T-cell (primary cell): ENCODE results near the gene IL1RL1. TPM values are rescaled to one million over a fixed set of nuclear protein-coding genes. Genes with fewer than 3 reads are reported as not detected.

ENCODE experiments used
- ATAC-seq, 4 experiments: fragments of 200-7000 bp in 3 of 4; fragments of 150-1000 bp in 1 of 4; cut with Tn5 transposase; replicated peaks in 1 of 4; 1 replicate in 3 of 4; 2 replicates in 1 of 4; pipeline ENCODE4 v1.10.0; 2021; ENCODE audit warnings: moderate library complexity in 3 of 4, mild to moderate bottlenecking in 2 of 4, moderate number of reproducible peaks in 1 of 4
- CTCF ChIA-PET, 2 donors: fragments of 300-600 bp; sonication (Branson Sonifier 250); formaldehyde crosslinking; loops; one replicate each; lab custom pipeline; 2022; ENCODE audit warnings: antibody characterized with exemption in 2 of 2; lab: Charles Lee
- POLR2A ChIA-PET, 2 donors: fragments of 300-600 bp; sonication (Branson Sonifier 250); formaldehyde crosslinking; loops; one replicate each; lab custom pipeline; 2022; ENCODE audit warnings: antibody characterized with exemption in 2 of 2; lab: Charles Lee
- DNase-seq, 35 experiments: peaks; one replicate each; pipeline versions ENCODE4 v3.0.0 to v3.0.0-alpha.2; 2013 to 2023
- H3K27ac ChIP-seq: one replicate; pipeline ENCODE4 v1.5.1; 2013; ENCODE audit warnings: low read length
- H3K27me3 ChIP-seq, 2 experiments: replicated peaks in 1 of 2; 1 replicate in 1 of 2; 2 replicates in 1 of 2; pipeline versions ENCODE4 v1.6.1 to v1.7.0; 2013; ENCODE audit warnings: low read length in 1 of 2, mixed read lengths in 1 of 2; ENCODE audit not compliant: control insufficient read depth in 2 of 2, insufficient read depth in 2 of 2; ENCODE audit errors: extremely low read depth in 1 of 2
- H3K36me3 ChIP-seq, 2 donors: 1 replicate in 1 of 2; 2 replicates in 1 of 2; pipeline versions ENCODE4 v1.6.1 to v1.7.0; 2013; ENCODE audit warnings: low read length in 1 of 2; ENCODE audit not compliant: control insufficient read depth in 2 of 2, insufficient read depth in 1 of 2; ENCODE audit errors: extremely low read depth in 1 of 2
- H3K4me1 ChIP-seq, 2 experiments: 1 replicate in 1 of 2; 2 replicates in 1 of 2; pipeline versions ENCODE4 v1.6.1 to v1.7.0; 2013; ENCODE audit warnings: low read length in 2 of 2, mixed read lengths in 1 of 2; ENCODE audit not compliant: insufficient read depth in 2 of 2, control insufficient read depth in 1 of 2; ENCODE audit errors: extremely low read depth in 1 of 2
- H3K4me3 ChIP-seq, 2 donors: 1 replicate in 1 of 2; 2 replicates in 1 of 2; pipeline versions ENCODE4 v1.5.1 to v1.7.0; 2013; ENCODE audit warnings: mild to moderate bottlenecking in 2 of 2, low read length in 1 of 2, moderate library complexity in 1 of 2; ENCODE audit not compliant: control insufficient read depth in 1 of 2; ENCODE audit errors: extremely low read depth in 1 of 2
- H3K9me3 ChIP-seq: 2 replicates; pipeline ENCODE4 v1.7.0; 2013
- H3K27ac Mint-ChIP-seq, 2 donors: one replicate each; pipeline ENCODE4 v1.8.0; 2020 to 2021; ENCODE audit warnings: mild to moderate bottlenecking in 2 of 2, mixed read lengths in 2 of 2
- H3K27me3 Mint-ChIP-seq, 2 donors: one replicate each; pipeline ENCODE4 v1.8.0; 2021 to 2022; ENCODE audit warnings: mixed read lengths in 2 of 2
- H3K36me3 Mint-ChIP-seq: one replicate; pipeline ENCODE4 v1.8.0; 2021; ENCODE audit warnings: mixed read lengths
- H3K4me1 Mint-ChIP-seq, 3 donors: one replicate each; pipeline ENCODE4 v1.8.0; 2020 to 2022; ENCODE audit warnings: mixed read lengths in 3 of 3, mild to moderate bottlenecking in 1 of 3
- H3K4me3 Mint-ChIP-seq, 3 donors: one replicate each; pipeline ENCODE4 v1.8.0; 2020 to 2022; ENCODE audit warnings: mild to moderate bottlenecking in 3 of 3, mixed read lengths in 3 of 3, moderate library complexity in 3 of 3
- H3K9me3 Mint-ChIP-seq, 3 donors: one replicate each; pipeline ENCODE4 v1.8.0; 2020 to 2022; ENCODE audit warnings: mixed read lengths in 3 of 3
- WGBS: methylation state at CpG from one replicate; pipeline ENCODE4 v1.1.5; 2013; ENCODE audit warnings: missing lambda C conversion rate; ENCODE audit not compliant: insufficient coverage; 5-methylcytosine and 5-hydroxymethylcytosine counted together
- total RNA-seq, 35 experiments: library from RNA in 6 of 35; stranded (reverse) in 6 of 35; fragments of 120-200 nt in 1 of 35; gene quantifications; one replicate each; pipeline versions ENCODE4 v1.2.1 to v1.2.4 and lab custom pipeline; 2013 to 2026

IL1RL1 gene
- total RNA-seq, 5 donors from 2014 or later (not counting 1 experiment from before 2014, with no cell fraction given): 0.15 to 1.4 (median 0.35) TPM

- no peaks in the 10 kb centered on the region for H3K9me3 Mint-ChIP-seq
- CTCF ChIA-PET: no interaction called here
These were observed 13.5 kb upstream of the IL1RL1 start for GRCh38 chr2:102297891-102298290.

GRCh38 chr2:102301867-102302362, 9.4 kb upstream of the IL1RL1 start:
- Mint-ChIP-seq H3K36me3 (no peaks in the 10 kb centered on the region), H3K27me3 (peaks cover 5 to 8% of the 10 kb centered on the region in 2 donors), H3K4me3 (peak overlapping the region in 1 of 3 donors; percentile 4), H3K27ac (peak overlapping the region in 1 of 2 donors; percentile 6), H3K4me1 (peaks cover 17 to 19% (median 18%) of the 10 kb centered on the region in 3 donors), H3K9me3 (no peaks in the 10 kb centered on the region)
- ATAC-seq: peak; percentile 70 to 96 (median 92)
- Histone ChIP-seq H3K4me1 (peaks cover 0 to 3% of the 10 kb centered on the region in 2 experiments), H3K4me3 (no peak overlapping the region), H3K27ac (no peak overlapping the region), H3K27me3 (no peaks in the 10 kb centered on the region), H3K9me3 (no peaks in the 10 kb centered on the region), H3K36me3 (no peaks in the 10 kb centered on the region)
- peak in 32 of 35 experiments; percentile 9 to 72 (median 32) for DNase-seq
- POLR2A ChIA-PET: interaction anchor here in 1 of 2 donors (0.5 kb wide), 1 partner anchor 56 kb away, joined by 4 read pairs; no protein-coding TSS in a partner anchor
- 6% methylated on average over 2 of the region's 7 CpGs for WGBS
- CTCF ChIA-PET: interaction anchor here (0.6 to 3.4 kb wide), 12 partner anchors 9 to 1241 kb away, joined by 3 to 28 read pairs (median 4); partner anchors contain the start of gene IL1RL1 (in 1 of the 2)

More at GRCh38 chr2:102297891-102298290, 13.5 kb upstream of the IL1RL1 start:
- Mint-ChIP-seq H3K4me3 (no peak overlapping the region), H3K27ac (no peak overlapping the region), H3K4me1 (peaks cover 9 to 16% (median 10%) of the 10 kb centered on the region in 3 donors), H3K36me3 (no peaks in the 10 kb centered on the region), H3K27me3 (no peaks in the 10 kb centered on the region)
- H3K27ac ChIP-seq: no peak overlapping the region
- no peaks in the 10 kb centered on the region for H3K27me3 ChIP-seq
- H3K9me3 ChIP-seq: no peaks in the 10 kb centered on the region
- ATAC-seq (no peak), DNase-seq (no peak)
- no peaks in the 10 kb centered on the region for H3K36me3 ChIP-seq
- peaks cover 0 to 3% of the 10 kb centered on the region in 2 experiments for H3K4me1 ChIP-seq
- WGBS: 88% methylated on average over 3 of the region's 3 CpGs
- POLR2A ChIA-PET: interaction anchor here in 1 of 2 donors (1.0 kb wide), 1 partner anchor 88 kb away, joined by 3 read pairs; no protein-coding TSS in a partner anchor
- no peak overlapping the region for H3K4me3 ChIP-seq

DNA sequence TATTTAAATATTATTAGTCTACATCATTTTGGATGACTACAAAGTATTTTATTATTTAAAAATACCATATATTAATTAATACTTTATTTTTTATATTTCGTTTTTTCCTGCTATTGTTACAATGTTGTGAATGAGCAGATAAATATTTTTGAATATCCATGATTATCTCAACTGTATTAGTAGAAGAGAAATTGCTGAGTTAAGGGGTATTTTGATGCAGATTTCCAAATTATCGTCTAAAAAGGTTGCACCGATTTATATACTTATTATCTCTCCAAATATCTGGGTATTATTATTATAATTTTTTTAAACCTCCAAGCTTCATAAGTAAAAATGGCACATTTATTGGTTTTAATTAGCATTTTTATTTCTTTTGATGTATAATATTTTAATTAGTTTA, 8.9 kb upstream of the IL1RL1 start:
- Mint-ChIP-seq H3K36me3 (no peaks in the 10 kb centered on the region), H3K9me3 (no peaks in the 10 kb centered on the region), H3K27me3 (peaks cover 5 to 8% of the 10 kb centered on the region in 2 donors), H3K4me1 (peaks cover 17 to 19% (median 18%) of the 10 kb centered on the region in 3 donors), H3K4me3 (peak overlapping the region in 1 of 3 donors; percentile 4), H3K27ac (no peak overlapping the region)
- Histone ChIP-seq H3K27ac (no peak overlapping the region), H3K9me3 (no peaks in the 10 kb centered on the region), H3K4me3 (no peak overlapping the region), H3K4me1 (peaks cover 0 to 3% of the 10 kb centered on the region in 2 experiments), H3K27me3 (no peaks in the 10 kb centered on the region), H3K36me3 (no peaks in the 10 kb centered on the region)
- ChIA-PET CTCF (interaction anchor here (0.6 to 3.4 kb wide), 9 partner anchors 9 to 419 kb away, joined by 3 to 28 read pairs (median 4); partner anchors contain the start of gene IL1RL1 (in 1 of the 2)), POLR2A (no interaction called here)
- ATAC-seq: no peak
- no peak for DNase-seq
- WGBS: no CpG with 5 or more reads among the region's 3 CpGs

GRCh38 chr2:102303589-102303988, 7.8 kb upstream of the IL1RL1 start:
- Histone ChIP-seq H3K27ac (no peak overlapping the region), H3K4me1 (peaks cover 0 to 3% of the 10 kb centered on the region in 2 experiments), H3K9me3 (no peaks in the 10 kb centered on the region), H3K4me3 (no peak overlapping the region), H3K36me3 (no peaks in the 10 kb centered on the region), H3K27me3 (no peaks in the 10 kb centered on the region)
- Mint-ChIP-seq H3K27me3 (peaks cover 5 to 8% of the 10 kb centered on the region in 2 donors), H3K9me3 (no peaks in the 10 kb centered on the region), H3K36me3 (no peaks in the 10 kb centered on the region), H3K27ac (no peak overlapping the region), H3K4me1 (peaks cover 17 to 19% (median 18%) of the 10 kb centered on the region in 3 donors), H3K4me3 (no peak overlapping the region)
- ATAC-seq (no peak), DNase-seq (no peak)
- CTCF ChIA-PET: interaction anchor here (0.6 to 3.4 kb wide), 3 partner anchors 10 to 140 kb away, joined by 3 to 28 read pairs (median 4); no protein-coding TSS in a partner anchor
- WGBS: 100% methylated on average over 1 of the region's 3 CpGs
- POLR2A ChIA-PET: no interaction called here

DNA sequence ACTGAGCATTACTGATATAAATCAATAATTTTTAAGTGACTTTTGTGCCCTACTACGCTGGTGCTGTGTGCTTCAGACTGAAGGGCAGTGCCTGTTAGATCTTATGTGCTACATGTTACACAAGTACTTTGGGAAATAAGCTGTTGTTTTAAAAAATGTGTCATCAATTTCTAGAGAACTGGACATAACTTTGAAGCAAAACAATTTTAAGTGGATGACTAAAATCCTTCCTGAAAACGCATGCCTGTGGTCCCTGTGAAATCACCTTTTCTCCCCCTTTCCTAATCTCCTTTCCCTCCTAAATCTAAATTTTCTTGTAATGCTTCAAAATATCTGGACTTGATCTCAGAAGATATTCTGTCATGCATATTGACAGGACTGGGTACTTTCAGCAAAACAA, 7.1 kb upstream of the IL1RL1 start:
- Histone ChIP-seq H3K36me3 (no peaks in the 10 kb centered on the region), H3K27me3 (no peaks in the 10 kb centered on the region), H3K27ac (no peak overlapping the region), H3K4me1 (peaks cover 0 to 3% of the 10 kb centered on the region in 2 experiments), H3K9me3 (no peaks in the 10 kb centered on the region), H3K4me3 (no peak overlapping the region)
- H3K36me3 Mint-ChIP-seq: no peaks in the 10 kb centered on the region
- peaks cover 17 to 19% (median 18%) of the 10 kb centered on the region in 3 donors for H3K4me1 Mint-ChIP-seq
- ATAC-seq (no peak), DNase-seq (no peak)
- H3K4me3 Mint-ChIP-seq: no peak overlapping the region
- ChIA-PET CTCF (interaction anchor here in 1 of 2 donors (1.3 kb wide), 1 partner anchor 139 kb away, joined by 4 read pairs; no protein-coding TSS in a partner anchor), POLR2A (no interaction called here)
- 50% methylated on average over 1 of the region's 2 CpGs for WGBS
- peaks cover 5 to 8% of the 10 kb centered on the region in 2 donors for H3K27me3 Mint-ChIP-seq
- H3K9me3 Mint-ChIP-seq: no peaks in the 10 kb centered on the region
- H3K27ac Mint-ChIP-seq: no peak overlapping the region

DNA sequence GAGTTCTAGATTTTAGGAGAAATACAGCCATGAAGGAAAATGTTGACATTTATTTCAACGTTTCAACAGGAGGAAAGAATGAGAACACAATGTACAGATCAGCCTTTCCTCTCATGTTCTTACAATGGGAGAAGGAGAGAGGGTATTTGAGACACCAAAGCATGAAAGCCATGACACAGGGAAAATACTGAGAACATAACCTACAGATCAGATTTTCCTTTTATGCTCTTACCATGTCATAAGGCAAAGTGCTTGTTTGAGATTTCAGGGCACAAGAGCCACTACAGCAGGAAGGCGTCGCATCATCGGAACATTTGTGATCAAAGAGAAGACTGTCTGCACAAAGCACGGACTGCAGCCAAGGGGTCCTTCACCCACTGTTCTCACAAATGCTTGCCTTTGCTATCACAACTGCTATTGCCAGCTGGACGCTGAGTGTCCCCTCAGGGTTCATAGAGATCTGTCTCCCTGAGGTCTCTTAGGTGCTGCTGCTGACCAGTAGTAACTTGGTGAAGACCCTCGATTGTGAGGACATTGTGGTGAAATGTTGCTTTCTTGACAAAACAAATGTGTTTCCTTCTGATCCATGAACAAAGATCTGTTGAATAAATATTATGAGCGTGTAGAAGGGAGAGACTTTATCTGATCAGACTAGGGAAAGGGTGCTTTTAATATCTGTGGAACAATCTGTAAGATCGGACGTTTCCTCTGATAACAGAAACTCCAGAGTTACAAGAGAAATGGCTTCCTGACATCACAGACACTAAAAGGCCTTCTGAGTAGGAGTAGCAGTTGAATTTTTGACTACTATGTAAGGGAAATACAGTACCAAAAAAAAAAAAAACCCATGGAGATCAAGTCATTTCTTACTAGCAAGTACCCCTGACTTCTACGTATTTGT, 6.4 kb upstream of the IL1RL1 start:
- Mint-ChIP-seq H3K27ac (no peak overlapping the region), H3K4me1 (peaks cover 17 to 19% (median 18%) of the 10 kb centered on the region in 3 donors), H3K36me3 (no peaks in the 10 kb centered on the region), H3K9me3 (no peaks in the 10 kb centered on the region), H3K27me3 (peaks cover 5 to 8% of the 10 kb centered on the region in 2 donors), H3K4me3 (peak overlapping the region in 1 of 3 donors; percentile 46)
- Histone ChIP-seq H3K9me3 (no peaks in the 10 kb centered on the region), H3K27me3 (peaks cover 0 to under 1% of the 10 kb centered on the region in 2 experiments), H3K4me1 (peaks cover 0 to 3% of the 10 kb centered on the region in 2 experiments), H3K27ac (no peak overlapping the region), H3K4me3 (no peak overlapping the region), H3K36me3 (no peaks in the 10 kb centered on the region)
- ChIA-PET POLR2A (no interaction called here), CTCF (no interaction called here)
- WGBS: 30% methylated on average over 6 of the region's 11 CpGs
- DNase-seq (no peak), ATAC-seq (no peak)
